Activated T-cell treated with anti-CD3 and anti-CD28 coated beads, Interleukin-2, amount 50 U/mL, for 48 hours (primary cell): ENCODE measurements around the gene RDH11.
"Not testable (repeated sequence)": the region's sequence is repeated elsewhere in the genome, so short reads cannot be mapped to it uniquely, and the experiment has no call there.

ENCODE experiments used
- DNase-seq, 2 experiments: peaks; one replicate each; pipeline ENCODE4 v3.0.0-alpha.2; 2020

Gene RDH11

GRCh38 chr14:67703997-67704396, 8.4 kb upstream of the RDH11 start:
- no peak for DNase-seq

- not testable (repeated sequence) for DNase-seq
Measured at GRCh38 chr14:67701492-67701891, 5.9 kb upstream of the RDH11 start, which contains the start of gene RDH12. Gene RDH12 (plus strand): TSS chr14:67701886. CDS start chr14:67722643, 20,757 bp downstream.

- no peak for DNase-seq
Measured at GRCh38 chr14:67698179-67698578, 2.6 kb upstream of the RDH11 start.

GRCh38 chr14:67697006-67697405, 1.4 kb upstream of the RDH11 start:
- no peak for DNase-seq

GRCh38 chr14:67694791-67695393, 672 bp downstream of the RDH11 start:
- DNase-seq: peak; percentile 82 to 86

GRCh38 chr14:67690011-67690410, 5.6 kb downstream of the RDH11 start:
- DNase-seq: no peak

- DNase-seq: no peak
Measured at GRCh38 chr14:67683842-67684241, 11.7 kb downstream of the RDH11 start.

- no peak for DNase-seq
Measured at GRCh38 chr14:67680941-67681340, 14.6 kb downstream of the RDH11 start.

- no peak for DNase-seq
Measured at GRCh38 chr14:67680121-67680602, 15.4 kb downstream of the RDH11 start.

GRCh38 chr14:67679006-67679405, 16.6 kb downstream of the RDH11 start:
- no peak for DNase-seq

- no peak for DNase-seq
Measured at GRCh38 chr14:67675219-67675582, 20.4 kb downstream of the RDH11 start.

GRCh38 chr14:67674480-67675218, 20.9 kb downstream of the RDH11 start, which contains the start of gene VTI1B:
Gene VTI1B (minus strand): TSS chr14:67674632. CDS start chr14:67674489, 143 bp downstream.
- DNase-seq: peak; percentile 87 to 89

GRCh38 chr14:67674139-67674479, 21.5 kb downstream of the RDH11 start:
- peak; percentile 67 to 76 for DNase-seq

- no peak for DNase-seq
Measured at GRCh38 chr14:67673451-67673850, 22.1 kb downstream of the RDH11 start.

GRCh38 chr14:67668559-67668958, 27.0 kb downstream of the RDH11 start:
- no peak for DNase-seq

GRCh38 chr14:67666750-67667449, 28.7 kb downstream of the RDH11 start:
- peak in 1 of 2 experiments; percentile 26 for DNase-seq

- no peak for DNase-seq
Measured at GRCh38 chr14:67665868-67666267, 29.7 kb downstream of the RDH11 start.

- DNase-seq: no peak
Measured at GRCh38 chr14:67663633-67664032, 31.9 kb downstream of the RDH11 start.

GRCh38 chr14:67653651-67654280, 41.8 kb downstream of the RDH11 start:
- no peak for DNase-seq

GRCh38 chr14:67652189-67652588, 43.4 kb downstream of the RDH11 start:
- DNase-seq: no peak

GRCh38 chr14:67650694-67651093, 44.9 kb downstream of the RDH11 start:
- DNase-seq: no peak

GRCh38 chr14:67650151-67650550, 45.4 kb downstream of the RDH11 start:
- no peak for DNase-seq

- DNase-seq: no peak
Measured at GRCh38 chr14:67646131-67646530, 49.4 kb downstream of the RDH11 start.
